ENCODE measurements around the gene AHSG. TPM values are rescaled to one million over a fixed set of nuclear protein-coding genes. Genes with fewer than 3 reads are reported as not detected.

AHSG gene
- total RNA-seq, 2 donors from 2014 or later, result not detected

- WGBS, result 69% methylated on average over 6 of the region's 6 CpGs
Measured at GRCh38 chr3:186668426-186668825, 55.6 kb downstream of the AHSG start.

GRCh38 chr3:186669378-186670084, 56.7 kb downstream of the AHSG start:
- TF ChIP-seq, protein P1, sequence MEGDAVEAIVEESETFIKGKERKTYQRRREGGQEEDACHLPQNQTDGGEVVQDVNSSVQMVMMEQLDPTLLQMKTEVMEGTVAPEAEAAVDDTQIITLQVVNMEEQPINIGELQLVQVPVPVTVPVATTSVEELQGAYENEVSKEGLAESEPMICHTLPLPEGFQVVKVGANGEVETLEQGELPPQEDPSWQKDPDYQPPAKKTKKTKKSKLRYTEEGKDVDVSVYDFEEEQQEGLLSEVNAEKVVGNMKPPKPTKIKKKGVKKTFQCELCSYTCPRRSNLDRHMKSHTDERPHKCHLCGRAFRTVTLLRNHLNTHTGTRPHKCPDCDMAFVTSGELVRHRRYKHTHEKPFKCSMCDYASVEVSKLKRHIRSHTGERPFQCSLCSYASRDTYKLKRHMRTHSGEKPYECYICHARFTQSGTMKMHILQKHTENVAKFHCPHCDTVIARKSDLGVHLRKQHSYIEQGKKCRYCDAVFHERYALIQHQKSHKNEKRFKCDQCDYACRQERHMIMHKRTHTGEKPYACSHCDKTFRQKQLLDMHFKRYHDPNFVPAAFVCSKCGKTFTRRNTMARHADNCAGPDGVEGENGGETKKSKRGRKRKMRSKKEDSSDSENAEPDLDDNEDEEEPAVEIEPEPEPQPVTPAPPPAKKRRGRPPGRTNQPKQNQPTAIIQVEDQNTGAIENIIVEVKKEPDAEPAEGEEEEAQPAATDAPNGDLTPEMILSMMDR (IDR thresholded peaks at IDR 0.05), result no peak
- TF ChIP-seq POLR2AphosphoS5 (IDR thresholded peaks at IDR 0.05), result no peak
- no peak for TF ChIP-seq POLR2A (IDR thresholded peaks at IDR 0.05)
- H3K27ac ChIP-seq, result no peak overlapping the region
- no peaks in the 10 kb centered on the region for H3K9me3 ChIP-seq
- intact Hi-C loops (cut with DNase I), result no loop called here
- no peaks in the 10 kb centered on the region for H3K27me3 ChIP-seq (replicated peaks; ENCODE audit: insufficient read depth)
- no peaks in the 10 kb centered on the region for H3K36me3 ChIP-seq
- H3K4me1 ChIP-seq (replicated peaks), result no peaks in the 10 kb centered on the region
- no peak for DNase-seq (ENCODE audit: low spot score)
- 81% methylated on average over 2 of the region's 2 CpGs for WGBS
- no peak overlapping the region for H3K4me3 ChIP-seq

More at GRCh38 chr3:186668426-186668825, 55.6 kb downstream of the AHSG start:
- TF ChIP-seq POLR2AphosphoS5 (IDR thresholded peaks at IDR 0.05) (no peak), POLR2A (IDR thresholded peaks at IDR 0.05) (no peak)
- TF ChIP-seq, protein P1 (IDR thresholded peaks at IDR 0.05), result no peak
- Histone ChIP-seq H3K9me3 (no peaks in the 10 kb centered on the region), H3K27ac (no peak overlapping the region), H3K36me3 (no peaks in the 10 kb centered on the region), H3K27me3 (replicated peaks; ENCODE audit: insufficient read depth) (no peaks in the 10 kb centered on the region), H3K4me3 (no peak overlapping the region), H3K4me1 (replicated peaks) (no peaks in the 10 kb centered on the region)
- no peak for DNase-seq (ENCODE audit: low spot score)
- intact Hi-C loops (cut with DNase I), result no loop called here

- no peaks in the 10 kb centered on the region for H3K4me1 ChIP-seq (replicated peaks)
- TF ChIP-seq, protein P1 (IDR thresholded peaks at IDR 0.05), result no peak
- no peak for TF ChIP-seq POLR2AphosphoS5 (IDR thresholded peaks at IDR 0.05)
- no peak for TF ChIP-seq POLR2A (IDR thresholded peaks at IDR 0.05)
- H3K27ac ChIP-seq, result no peak overlapping the region
- DNase-seq (ENCODE audit: low spot score), result no peak
- no peak overlapping the region for H3K4me3 ChIP-seq
- intact Hi-C loops (cut with DNase I), result no loop called here
- no peaks in the 10 kb centered on the region for H3K36me3 ChIP-seq
- no peaks in the 10 kb centered on the region for H3K9me3 ChIP-seq
- H3K27me3 ChIP-seq (replicated peaks; ENCODE audit: insufficient read depth), result no peaks in the 10 kb centered on the region
Measured at GRCh38 chr3:186670155-186670554, 57.3 kb downstream of the AHSG start.

Small RNA genes within 50 kb of the gene (small RNA-seq; reads per million reads assigned to genes)
- 0 reads per million in 2 donors for gene RF00017

Other genes with a start within 250 kb of the AHSG start
- 1 to 10 TPM; 1.0 to 1.1 TPM for gene CRYGS, start 68.7 kb upstream of the AHSG start, total RNA-seq
- gene TBCCD1, start 45.7 kb upstream of the AHSG start, total RNA-seq, result 10 to 100 TPM; 10.4 to 26.0 TPM
- gene DNAJB11, start 42.3 kb upstream of the AHSG start, total RNA-seq, result 10 to 100 TPM; 34.9 to 42.5 TPM
- gene FETUB, start 27.3 kb downstream of the AHSG start, total RNA-seq, result not detected
- gene HRG, start 53.0 kb downstream of the AHSG start, total RNA-seq, result not detected
- gene KNG1, start 104.3 kb downstream of the AHSG start, total RNA-seq, result under 1 TPM in 1 of 2 donors, not detected in 1; 0.91 TPM
- 100 to 1,000 TPM; 291 to 402 TPM for gene EIF4A2, start 170.5 kb downstream of the AHSG start, total RNA-seq
- gene RFC4, start 193.4 kb downstream of the AHSG start, total RNA-seq, result 10 to 100 TPM; 13.6 to 17.3 TPM
- not detected for gene ADIPOQ, start 229.7 kb downstream of the AHSG start, total RNA-seq

Measured in prostate gland (tissue), 2 donors.